Measurements from ENCODE around the gene WASL.

GRCh38 chr7:123705211-123705901 is 43.4 kb downstream of the WASL start:
- no peak for TF ChIP-seq POLR2A (IDR thresholded peaks at IDR 0.05; ENCODE audit: low read depth, low read length)
- TF ChIP-seq POLR2AphosphoS5 (IDR thresholded peaks at IDR 0.05; ENCODE audit: low read depth, low read length): no peak

Measured in GM12892 (cell line).